Gastroesophageal sphincter (tissue), 3 donors: Measurements from ENCODE around the gene IFIT1B.

Experiments used
- POLR2A ChIP-seq, 2 donors: fragments of 450-650 bp; IDR thresholded peaks; one replicate each; pipeline ENCODE4 v1.6.1; 2017; ENCODE audit warnings: antibody characterized with exemption in 2 of 2, mild to moderate bottlenecking in 2 of 2, moderate library complexity in 1 of 2
- POLR2AphosphoS5 ChIP-seq: sonication (generic); formaldehyde crosslinking; IDR thresholded peaks from one replicate; pipeline ENCODE4 v1.6.1; 2017; ENCODE audit warnings: antibody characterized with exemption
- TF ChIP-seq, protein P1 (sequence below), 4 experiments: fragments of 200-600 bp in 2 of 4; fragments of 450-650 bp in 2 of 4; sonication (generic) in 1 of 4; IDR thresholded peaks; one replicate each; pipeline ENCODE4 v1.5.1; 2017 to 2019; ENCODE audit warnings: antibody characterized with exemption in 4 of 4, mild to moderate bottlenecking in 2 of 4, moderate library complexity in 2 of 4

DNA sequence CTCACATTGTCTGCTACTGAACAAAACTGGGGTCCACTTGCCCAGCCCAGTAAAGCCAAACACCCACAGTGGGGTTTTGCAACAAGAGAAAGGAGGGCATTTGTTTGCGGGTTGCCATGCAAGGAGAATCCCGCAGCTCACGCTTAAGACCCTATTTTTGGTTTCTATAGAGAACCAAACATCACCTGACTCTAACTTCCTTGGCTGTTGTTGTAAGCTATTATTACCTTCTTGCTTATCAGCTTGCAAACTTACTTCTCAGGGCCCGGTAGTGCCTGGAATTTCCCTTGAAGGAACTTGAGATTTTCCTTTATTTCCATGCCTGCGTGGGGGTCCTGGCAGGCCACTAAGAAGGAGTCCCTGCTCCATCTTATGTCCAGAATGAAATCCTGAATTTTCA is 29.4 kb upstream of the IFIT1B start:
- TF ChIP-seq, protein P1, sequence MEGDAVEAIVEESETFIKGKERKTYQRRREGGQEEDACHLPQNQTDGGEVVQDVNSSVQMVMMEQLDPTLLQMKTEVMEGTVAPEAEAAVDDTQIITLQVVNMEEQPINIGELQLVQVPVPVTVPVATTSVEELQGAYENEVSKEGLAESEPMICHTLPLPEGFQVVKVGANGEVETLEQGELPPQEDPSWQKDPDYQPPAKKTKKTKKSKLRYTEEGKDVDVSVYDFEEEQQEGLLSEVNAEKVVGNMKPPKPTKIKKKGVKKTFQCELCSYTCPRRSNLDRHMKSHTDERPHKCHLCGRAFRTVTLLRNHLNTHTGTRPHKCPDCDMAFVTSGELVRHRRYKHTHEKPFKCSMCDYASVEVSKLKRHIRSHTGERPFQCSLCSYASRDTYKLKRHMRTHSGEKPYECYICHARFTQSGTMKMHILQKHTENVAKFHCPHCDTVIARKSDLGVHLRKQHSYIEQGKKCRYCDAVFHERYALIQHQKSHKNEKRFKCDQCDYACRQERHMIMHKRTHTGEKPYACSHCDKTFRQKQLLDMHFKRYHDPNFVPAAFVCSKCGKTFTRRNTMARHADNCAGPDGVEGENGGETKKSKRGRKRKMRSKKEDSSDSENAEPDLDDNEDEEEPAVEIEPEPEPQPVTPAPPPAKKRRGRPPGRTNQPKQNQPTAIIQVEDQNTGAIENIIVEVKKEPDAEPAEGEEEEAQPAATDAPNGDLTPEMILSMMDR (IDR thresholded peaks at IDR 0.05) = no peak
- no peak for TF ChIP-seq POLR2A (IDR thresholded peaks at IDR 0.05)
- no peak for TF ChIP-seq POLR2AphosphoS5
